ENCODE measurements around the gene MPL. TPM values are rescaled to one million over a fixed set of nuclear protein-coding genes. Genes with fewer than 3 reads are reported as not detected.

MPL gene
- total RNA-seq, 1 experiment from 2014 or later, result not detected

DNA sequence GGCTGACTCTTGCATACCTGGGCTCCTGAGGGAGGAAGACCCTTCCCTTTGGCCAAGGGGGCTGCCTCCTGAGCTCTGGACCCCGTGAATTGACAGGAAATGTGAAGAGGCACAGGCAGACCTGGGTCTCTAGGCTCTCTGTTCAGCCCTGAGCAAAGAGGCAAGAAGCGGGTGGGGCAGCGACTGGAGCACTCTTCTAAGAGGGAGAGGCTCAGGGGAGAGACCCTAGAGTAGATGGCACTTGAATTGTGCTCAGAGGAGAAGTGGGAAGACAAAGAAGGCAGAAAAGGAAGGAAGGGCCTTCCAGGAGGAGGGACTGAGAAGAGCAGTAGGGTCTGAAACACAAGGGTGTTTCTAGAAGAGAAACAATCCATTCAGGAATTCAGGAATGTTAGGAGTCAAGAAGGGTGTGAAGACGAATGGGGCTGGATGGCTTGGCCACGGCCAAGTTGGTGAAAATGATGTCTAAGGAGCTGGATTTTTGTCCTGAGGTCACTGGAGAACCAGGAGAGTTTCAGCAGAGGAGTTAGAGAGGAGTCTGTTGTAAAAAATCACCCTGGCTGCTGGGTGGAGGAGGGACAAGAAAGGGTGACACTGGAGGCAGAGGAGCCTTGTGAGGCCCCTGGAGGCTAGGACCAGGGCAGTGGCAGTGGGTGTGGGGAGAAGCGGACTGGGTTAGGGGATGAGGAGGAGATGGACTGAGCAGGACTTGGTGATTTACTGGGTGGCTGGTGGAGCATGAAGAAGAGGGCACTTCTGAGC lies 31.5 kb upstream of the MPL start:
- Histone ChIP-seq H3K4me1 (ENCODE audit: control insufficient read depth in 1 of 2, insufficient read depth in 2 of 2, low read length in 2 of 2) (peaks cover 0 to 7% of the 10 kb centered on the region in 2 experiments; a peak in 1 of 4 replicates), H2AFZ (ENCODE audit: low read depth, low read length, poor library complexity, severe bottlenecking) (no peak overlapping the region), H3K9me2 (ENCODE audit: insufficient read depth) (no peaks in the 10 kb centered on the region), H3K9me3 (ENCODE audit: control insufficient read depth in 1 of 2, insufficient read depth in 1 of 2, low read depth in 1 of 2, low read length in 2 of 2) (no peaks in the 10 kb centered on the region), H3K4me3 (replicated peaks in 1 of 2; ENCODE audit: low read depth in 1 of 2, low read length in 2 of 2) (no peak overlapping the region), H3K27ac (ENCODE audit: low read depth, low read length) (no peak overlapping the region), H3K4me2 (ENCODE audit: low read length) (no peak overlapping the region), H3K27me3 (ENCODE audit: insufficient read depth, low read length) (no peaks in the 10 kb centered on the region), H4K20me1 (ENCODE audit: insufficient read depth) (no peaks in the 10 kb centered on the region), H3K79me2 (ENCODE audit: insufficient read depth, low read length) (no peaks in the 10 kb centered on the region), H3K36me3 (ENCODE audit: control insufficient read depth in 1 of 2, insufficient read depth in 2 of 2, low read length in 2 of 2) (no peaks in the 10 kb centered on the region), H3K9ac (ENCODE audit: low read length) (no peak overlapping the region)
- intact Hi-C loops (cut with micrococcal nuclease), result no loop called here
- ATAC-seq, result no peak
- ChIA-PET CTCF (no interaction called here), POLR2A (no interaction called here), RAD21 (ENCODE audit: low non-redundant PET in 1 of 2, low total read pairs in 2 of 2, uncharacterized antibody in 2 of 2, unreplicated experiment in 2 of 2) (no interaction called here)
- BruUV-seq (replicated peaks), result no TSS peak
- no peak for DNase-seq (ENCODE audit: low read depth, low spot score)
- no peak for TF ChIP-seq RAD21 (IDR thresholded peaks at IDR 0.05; ENCODE audit: low read depth)
- TF ChIP-seq SIN3A (IDR thresholded peaks at IDR 0.05; ENCODE audit: low read depth), result no peak
- no peak for TF ChIP-seq ZNF274 (IDR thresholded peaks at IDR 0.05; ENCODE audit: low read depth, low read length)
- no peak for TF ChIP-seq SP1 (IDR thresholded peaks at IDR 0.05; ENCODE audit: low read depth)
- TF ChIP-seq POLR2AphosphoS5 (IDR thresholded peaks at IDR 0.05; ENCODE audit: low read depth, low read length), result no peak
- no peak for TF ChIP-seq EGR1 (IDR thresholded peaks at IDR 0.05; ENCODE audit: low read depth)
- TF ChIP-seq, protein P1, sequence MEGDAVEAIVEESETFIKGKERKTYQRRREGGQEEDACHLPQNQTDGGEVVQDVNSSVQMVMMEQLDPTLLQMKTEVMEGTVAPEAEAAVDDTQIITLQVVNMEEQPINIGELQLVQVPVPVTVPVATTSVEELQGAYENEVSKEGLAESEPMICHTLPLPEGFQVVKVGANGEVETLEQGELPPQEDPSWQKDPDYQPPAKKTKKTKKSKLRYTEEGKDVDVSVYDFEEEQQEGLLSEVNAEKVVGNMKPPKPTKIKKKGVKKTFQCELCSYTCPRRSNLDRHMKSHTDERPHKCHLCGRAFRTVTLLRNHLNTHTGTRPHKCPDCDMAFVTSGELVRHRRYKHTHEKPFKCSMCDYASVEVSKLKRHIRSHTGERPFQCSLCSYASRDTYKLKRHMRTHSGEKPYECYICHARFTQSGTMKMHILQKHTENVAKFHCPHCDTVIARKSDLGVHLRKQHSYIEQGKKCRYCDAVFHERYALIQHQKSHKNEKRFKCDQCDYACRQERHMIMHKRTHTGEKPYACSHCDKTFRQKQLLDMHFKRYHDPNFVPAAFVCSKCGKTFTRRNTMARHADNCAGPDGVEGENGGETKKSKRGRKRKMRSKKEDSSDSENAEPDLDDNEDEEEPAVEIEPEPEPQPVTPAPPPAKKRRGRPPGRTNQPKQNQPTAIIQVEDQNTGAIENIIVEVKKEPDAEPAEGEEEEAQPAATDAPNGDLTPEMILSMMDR (IDR thresholded peaks at IDR 0.05 in 2 of 3, conservative IDR thresholded peaks at IDR 0.05 in 1 of 3; ENCODE audit: borderline replicate concordance in 1 of 3, insufficient read depth in 1 of 3, low read depth in 2 of 3, low read length in 2 of 3), result no peak
- no peak for TF ChIP-seq JUND (IDR thresholded peaks at IDR 0.05)
- no peak for TF ChIP-seq YY1 (IDR thresholded peaks at IDR 0.05; ENCODE audit: extremely low read depth, insufficient replicate concordance, low read depth, low read length)
- no peak for TF ChIP-seq EZH2phosphoT487 (IDR thresholded peaks at IDR 0.05; ENCODE audit: borderline replicate concordance)
- TF ChIP-seq, protein P2, sequence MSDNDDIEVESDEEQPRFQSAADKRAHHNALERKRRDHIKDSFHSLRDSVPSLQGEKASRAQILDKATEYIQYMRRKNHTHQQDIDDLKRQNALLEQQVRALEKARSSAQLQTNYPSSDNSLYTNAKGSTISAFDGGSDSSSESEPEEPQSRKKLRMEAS (IDR thresholded peaks at IDR 0.05), result no peak
- TF ChIP-seq ZBTB33 (IDR thresholded peaks at IDR 0.05; ENCODE audit: extremely low read depth, insufficient replicate concordance, low read length), result no peak
- no peak for TF ChIP-seq REST (IDR thresholded peaks at IDR 0.05; ENCODE audit: low read depth)
- no peak for TF ChIP-seq SRF (IDR thresholded peaks at IDR 0.05; ENCODE audit: low read depth)
- TF ChIP-seq FOSL1 (IDR thresholded peaks at IDR 0.05; ENCODE audit: low read depth), result no peak
- no peak for TF ChIP-seq ELF1 (IDR thresholded peaks at IDR 0.05; ENCODE audit: borderline replicate concordance, low read depth)
- TF ChIP-seq EZH2 (IDR thresholded peaks at IDR 0.05), result no peak
